ENCODE data around the gene MMP15.
"Not testable (repeated sequence)": the region's sequence is repeated elsewhere in the genome, so short reads cannot be mapped to it uniquely, and the experiment has no call there.

DNA sequence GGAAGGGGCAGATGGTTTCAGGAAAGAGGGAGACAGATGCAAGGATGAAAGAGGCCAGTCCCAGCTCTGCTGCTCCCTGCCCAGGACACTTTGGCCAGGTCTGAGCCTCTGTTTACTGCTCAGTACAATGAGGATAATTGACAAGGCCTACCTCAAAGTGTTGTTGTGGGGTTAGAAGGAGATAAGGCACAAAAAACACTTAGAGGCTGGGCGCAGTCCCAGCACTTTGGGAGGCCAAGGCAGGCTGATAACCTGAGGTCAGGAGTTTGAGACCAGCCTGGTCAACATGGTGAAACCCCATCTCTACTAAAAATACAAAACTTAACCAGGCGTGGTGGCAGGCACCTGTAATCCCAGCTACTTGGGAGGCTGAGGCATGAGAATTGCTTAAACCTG lies 47.5 kb upstream of the MMP15 start:
- not testable (repeated sequence) for TF ChIP-seq POLR2A, CTCF (IDR thresholded peaks at IDR 0.05)
